GM21825 (cell line): ENCODE data around the gene STRN.
"Not testable (repeated sequence)": the region's sequence is repeated elsewhere in the genome, so short reads cannot be mapped to it uniquely, and the experiment has no call there.

Experiments used
- ATAC-seq: cut with Tn5 transposase; IDR thresholded peaks from one replicate; pipeline ENCODE4 v1.9.1; 2021; ENCODE audit warnings: mild to moderate bottlenecking, moderate library complexity; ENCODE audit not compliant: unreplicated experiment

Gene STRN

DNA sequence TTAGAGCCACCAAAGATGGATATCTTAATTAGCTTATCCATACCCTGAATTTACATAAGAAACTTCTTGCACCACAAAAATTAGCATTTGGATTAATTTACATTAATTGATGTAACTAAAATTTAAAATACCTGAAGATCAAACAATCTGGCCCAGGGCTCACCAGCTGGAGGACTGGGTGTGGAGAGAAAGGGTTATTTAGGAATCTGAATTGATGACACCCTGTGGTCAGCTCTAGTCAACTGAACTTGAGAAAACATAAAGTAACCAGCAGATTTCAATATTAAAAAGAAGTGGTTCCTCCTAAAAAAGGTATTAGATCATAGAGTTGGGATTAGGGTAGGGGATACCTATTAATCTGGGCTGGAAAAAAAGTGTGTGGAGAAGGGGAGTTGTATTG, 122.5 kb downstream of the STRN start:
- no peak for ATAC-seq

DNA sequence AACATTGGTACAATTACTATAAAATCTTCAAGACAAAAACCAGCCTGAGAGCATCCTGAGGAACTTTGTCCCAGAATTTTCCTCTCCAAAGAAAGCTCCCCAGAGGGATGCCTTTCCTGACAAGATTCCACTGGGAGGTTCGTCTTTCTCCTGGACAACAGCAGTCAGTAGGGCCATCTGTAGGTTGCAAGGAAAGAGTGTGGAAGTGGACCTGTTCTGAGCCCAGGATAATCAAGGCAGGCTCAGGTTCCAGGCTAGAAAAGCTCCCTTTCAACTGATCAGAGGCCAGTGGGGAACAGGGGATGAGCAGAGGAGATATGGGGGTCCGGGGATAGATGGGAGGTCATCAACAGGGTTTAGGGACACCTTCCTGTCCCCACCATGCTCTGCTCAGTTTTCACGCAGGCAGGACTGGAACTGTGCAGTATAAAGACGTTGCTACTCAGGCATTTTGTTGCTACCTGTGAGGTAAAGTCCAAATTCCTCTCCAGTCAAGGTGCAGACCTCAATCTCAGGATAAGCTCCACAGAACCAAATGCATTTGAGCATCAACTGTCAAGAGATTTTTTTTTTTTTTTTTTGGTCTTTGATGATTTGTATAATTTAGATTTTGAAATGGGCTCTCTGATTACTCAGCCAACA, 126.2 kb downstream of the STRN start:
- no peak for ATAC-seq

DNA sequence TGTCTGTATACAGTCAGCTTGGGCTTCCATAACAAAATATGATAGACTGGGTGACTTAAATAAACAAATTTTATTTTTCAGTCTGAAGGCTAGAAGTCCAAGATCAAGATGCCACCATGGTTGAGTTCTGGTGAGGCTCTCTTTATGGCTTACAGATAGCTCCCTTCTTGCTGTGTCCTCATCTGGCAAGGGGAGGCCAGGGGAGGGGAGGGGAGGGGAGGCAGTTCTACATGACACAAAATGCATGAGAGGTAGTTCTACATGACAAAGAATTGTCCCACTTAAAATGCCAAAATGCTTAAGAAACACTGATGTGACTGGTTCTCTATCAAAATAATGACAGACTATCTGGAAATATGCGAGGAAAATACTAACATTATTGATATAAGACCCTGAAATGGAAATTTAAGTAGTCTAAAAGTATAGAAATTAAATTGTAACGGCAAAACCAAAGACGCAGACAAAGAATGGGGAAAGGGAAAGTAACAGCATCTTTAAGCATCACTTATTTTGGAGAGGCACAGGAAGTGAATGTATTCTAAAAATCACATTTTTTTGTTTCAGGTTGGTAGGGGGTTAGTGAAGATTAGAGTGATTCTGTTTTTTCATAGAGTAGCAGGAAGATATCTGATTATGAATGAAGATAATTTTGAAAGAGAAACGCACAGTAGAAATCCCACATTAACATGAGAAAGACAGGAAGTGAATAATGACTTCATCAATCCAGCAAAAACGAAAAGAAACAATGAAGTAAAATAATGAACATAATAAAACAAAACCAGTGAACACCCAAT, 131.4 kb downstream of the STRN start:
- ATAC-seq: no peak

DNA sequence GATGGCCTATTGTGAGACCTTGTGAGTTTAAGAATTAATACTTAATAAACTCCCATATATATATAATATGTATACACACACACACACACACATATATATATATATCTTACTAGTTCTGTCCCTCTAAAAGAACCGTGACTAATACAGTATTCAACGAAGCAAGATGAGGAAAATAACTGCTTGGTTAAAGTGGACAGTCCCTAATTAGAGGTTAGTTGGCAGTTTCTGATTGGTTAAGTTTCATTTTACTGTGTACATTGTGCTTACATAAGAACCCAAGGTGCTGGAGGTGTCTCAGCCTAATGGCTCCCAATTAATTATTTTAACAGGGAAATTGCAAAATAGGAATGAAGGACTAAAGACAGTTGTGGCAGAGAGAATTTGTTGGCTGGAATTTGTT, 132.1 kb downstream of the STRN start:
- no peak for ATAC-seq

DNA sequence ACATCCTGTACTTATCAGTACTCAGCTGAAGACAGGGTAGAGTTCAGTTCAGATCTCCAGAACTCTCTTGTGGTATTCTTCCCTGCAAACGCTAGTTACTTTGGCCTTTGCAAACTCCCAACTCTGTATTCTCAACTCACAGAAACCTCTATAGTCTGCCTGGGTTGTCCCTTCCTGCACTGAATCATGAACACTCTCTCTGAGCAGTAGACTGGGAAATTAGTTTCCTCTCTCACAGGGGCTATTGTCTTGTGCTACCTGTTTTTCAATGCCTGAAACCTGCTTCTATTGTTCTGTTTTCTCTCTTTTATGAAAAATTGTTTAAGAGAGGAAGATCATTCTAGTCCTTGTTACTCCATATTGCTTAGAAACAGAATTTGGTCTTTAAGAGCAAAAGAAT, 135.2 kb downstream of the STRN start:
- no peak for ATAC-seq

DNA sequence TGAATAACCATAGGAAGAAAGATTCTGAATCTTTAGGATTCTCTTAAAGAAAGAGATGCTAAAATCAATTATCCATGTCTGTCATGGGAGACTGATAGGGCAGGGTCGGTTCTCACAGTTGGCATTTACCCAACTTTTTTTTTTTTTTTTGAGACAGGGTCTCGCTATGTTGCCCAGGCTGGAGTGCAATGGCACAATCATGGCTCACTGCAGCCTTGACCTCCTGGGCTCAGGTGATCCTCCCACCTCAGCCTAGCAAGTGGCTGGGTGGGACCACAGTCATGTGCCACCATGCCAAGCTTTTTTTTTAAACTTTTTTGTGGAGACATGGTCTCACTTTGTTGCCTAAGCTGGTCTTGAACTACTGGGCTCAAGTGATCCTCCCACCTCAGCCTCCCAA, 141.7 kb downstream of the STRN start:
- not testable (repeated sequence) for ATAC-seq

DNA sequence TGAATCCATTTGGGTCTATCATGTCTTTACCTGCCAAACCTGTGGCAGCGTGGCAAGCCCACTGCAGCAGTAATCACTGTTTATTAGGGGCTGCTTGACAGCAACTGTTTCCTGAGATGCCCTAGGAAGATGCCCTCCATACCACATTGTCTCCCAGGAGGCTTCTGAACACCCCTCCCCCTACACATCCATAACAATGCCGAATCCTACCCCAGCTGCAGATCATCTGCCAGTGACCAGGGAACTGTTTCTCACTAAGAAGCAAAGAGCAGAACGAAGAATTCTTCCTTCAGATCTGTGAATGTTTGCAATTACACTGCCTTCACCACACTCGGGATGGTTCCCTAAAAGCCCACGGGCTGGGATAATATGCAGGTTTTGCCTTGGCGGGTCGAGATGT, 142.1 kb downstream of the STRN start:
- ATAC-seq: no peak

DNA sequence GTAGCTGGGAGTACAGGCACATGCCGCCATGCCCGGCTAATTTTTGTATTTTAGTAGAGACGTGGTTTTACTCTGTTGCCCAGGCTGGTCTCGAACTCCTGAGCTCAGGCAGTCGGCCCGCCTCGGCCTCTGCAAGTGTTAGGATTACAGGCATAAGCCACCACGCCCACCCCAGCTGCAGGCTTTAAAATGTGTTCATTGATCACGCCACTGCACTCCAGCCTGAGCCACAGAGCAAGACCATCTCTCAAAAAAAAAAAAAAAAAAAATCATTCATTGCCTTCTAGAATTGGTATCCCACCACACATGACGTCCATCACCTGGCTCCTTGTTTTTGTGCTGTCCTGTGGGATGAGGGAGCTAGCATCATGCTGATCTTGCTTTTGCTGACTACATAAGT, 142.5 kb downstream of the STRN start:
- no peak for ATAC-seq

DNA sequence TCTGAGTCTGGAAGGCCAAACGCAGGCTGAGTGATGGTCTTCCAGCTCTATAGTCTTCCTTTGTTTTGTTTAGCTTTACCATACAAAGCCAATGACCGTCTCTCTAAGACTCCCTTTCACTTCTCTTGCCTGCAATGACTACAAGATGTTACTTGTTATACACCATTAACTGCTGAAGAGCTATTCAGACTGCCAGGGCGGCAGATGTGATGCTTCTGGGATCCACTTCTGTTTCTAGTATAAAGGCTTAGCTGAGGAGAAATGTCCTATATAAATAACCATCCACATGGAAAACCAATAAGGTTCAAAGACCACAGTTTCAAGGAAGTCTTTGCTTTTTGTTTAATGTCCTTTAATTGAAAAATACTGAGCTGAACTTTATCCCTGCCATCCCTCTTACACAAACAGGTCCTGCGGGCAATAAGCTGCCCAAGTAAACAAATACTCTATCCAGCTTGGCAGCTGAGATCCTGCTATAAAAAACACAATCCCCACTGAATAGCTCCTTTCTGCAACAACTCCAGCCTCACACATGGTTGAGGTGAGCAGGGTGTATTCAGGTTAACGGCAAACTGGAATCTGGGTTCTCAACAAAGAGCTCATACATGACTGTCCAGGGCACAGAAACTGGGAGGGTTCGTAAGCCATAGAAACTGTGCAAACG, 145.3 kb downstream of the STRN start:
- ATAC-seq: no peak

DNA sequence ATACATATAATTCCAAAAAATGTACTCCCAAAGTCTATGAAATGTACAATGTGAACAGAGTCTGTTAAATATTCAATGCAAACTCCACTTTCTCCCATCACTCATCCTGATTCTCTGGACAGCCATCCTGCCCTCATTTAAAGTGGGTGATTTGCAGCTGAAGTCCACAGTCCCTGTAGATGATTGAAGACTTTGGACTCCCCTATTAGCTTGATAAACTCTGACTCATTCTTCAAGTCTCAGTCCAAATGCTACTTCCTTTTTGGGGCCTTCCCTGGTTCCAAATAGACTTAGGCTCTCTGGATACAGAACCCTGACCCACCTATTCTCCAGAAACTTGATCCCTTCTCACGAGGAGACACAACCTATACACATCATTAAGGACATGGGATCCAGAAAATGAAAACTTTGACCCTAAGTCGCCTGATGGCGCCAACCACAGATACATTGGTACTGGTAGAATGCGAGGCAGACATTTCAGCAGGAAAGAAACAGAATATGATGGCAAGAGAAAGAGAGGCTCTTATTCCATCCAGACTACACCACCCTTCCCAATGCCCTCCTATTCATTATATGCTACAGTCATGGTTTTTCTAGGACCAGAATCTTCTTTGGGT, 147.1 kb downstream of the STRN start:
- no peak for ATAC-seq

DNA sequence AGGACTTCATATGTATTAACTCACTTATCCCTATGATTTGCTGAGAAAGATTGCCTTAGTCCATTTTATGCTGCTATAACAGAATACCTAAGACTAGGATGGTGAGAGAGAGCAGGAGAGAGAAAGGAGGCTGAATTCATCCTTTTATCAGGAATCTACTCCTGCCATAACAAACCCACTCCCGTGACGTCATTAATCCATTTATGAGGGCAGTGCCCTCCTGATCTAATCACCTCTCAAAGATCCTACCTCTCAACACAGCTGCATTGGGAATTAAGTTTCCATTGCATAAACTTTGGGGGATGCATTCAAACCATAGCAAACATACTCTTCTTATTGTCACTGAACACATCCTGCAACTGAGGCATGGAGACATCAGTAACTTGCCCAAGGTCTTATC, 147.8 kb downstream of the STRN start:
- no peak for ATAC-seq

DNA sequence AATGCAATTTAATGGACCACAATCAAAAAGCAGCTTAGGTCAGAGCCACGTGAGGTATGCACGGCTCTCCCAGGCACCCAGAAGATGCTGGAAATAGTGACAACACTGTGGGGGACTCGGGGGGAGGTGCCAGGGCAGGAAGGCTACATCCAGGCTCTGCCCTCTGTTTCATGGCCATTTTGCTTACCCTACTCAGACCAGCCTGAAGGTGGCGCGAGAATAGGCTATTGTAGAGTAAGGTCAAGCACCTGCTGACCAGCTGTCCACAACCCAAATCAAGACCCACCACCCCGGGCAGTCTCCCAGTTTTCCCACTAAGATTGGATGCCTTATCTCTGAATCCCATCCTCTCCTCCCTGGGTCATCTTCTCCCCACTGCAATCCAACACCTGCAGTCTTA, 154.1 kb downstream of the STRN start:
- no peak for ATAC-seq

DNA sequence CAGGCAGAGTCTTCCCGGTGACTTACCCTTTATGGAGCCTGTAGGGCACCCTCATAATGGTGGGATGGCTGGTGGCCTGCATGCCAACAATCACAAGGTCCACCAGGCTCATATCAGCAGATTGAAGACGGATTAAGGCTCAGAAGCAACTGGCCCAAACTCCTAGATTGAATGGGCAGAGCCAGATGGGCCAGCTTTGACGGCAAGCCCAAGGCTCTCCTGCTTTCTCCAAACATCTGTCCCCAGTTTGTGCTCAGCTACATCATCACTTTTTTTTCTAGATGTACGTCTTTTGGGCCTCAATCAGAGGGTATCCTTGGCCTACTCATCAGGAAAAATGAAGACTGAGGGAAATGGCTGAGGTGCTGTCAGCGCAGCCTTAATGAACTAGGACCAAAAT, 155.3 kb downstream of the STRN start:
- no peak for ATAC-seq

DNA sequence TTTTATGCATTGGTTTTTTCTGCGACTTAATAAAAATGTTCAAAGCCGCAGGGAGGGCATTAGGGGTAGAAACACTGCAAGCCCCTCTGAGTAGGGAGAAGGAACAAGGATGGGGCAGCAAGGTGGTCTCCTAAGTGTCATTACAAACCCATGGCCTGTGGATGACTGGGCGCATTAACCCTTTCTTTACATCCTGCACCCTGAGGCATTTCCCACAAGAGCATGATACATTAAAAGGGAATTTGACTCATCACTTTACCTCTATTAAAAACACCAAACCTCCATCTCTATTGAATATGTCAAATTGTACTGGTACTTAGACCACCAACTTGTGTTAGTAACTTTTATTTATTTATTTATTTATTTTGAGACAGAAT, 157.3 kb downstream of the STRN start:
- no peak for ATAC-seq

DNA sequence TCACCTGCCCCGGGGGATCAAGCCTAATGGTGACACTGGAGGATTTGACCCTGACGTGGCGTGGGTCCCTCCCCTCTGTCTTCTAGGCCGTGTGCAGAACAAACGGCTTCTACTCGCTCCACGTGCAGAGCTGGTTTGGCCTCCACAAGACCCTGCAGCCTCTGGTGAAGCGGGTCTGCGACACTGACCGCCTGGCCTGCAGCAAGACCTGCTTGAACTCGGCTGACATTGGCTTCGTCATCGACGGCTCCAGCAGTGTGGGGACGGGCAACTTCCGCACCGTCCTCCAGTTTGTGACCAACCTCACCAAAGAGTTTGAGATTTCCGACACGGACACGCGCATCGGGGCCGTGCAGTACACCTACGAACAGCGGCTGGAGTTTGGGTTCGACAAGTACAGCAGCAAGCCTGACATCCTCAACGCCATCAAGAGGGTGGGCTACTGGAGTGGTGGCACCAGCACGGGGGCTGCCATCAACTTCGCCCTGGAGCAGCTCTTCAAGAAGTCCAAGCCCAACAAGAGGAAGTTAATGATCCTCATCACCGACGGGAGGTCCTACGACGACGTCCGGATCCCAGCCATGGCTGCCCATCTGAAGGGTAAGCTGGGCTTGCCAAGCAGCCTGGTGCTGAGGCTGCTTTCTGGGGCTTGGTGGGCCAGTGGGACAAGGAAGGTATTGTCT, 157.8 kb downstream of the STRN start:
- no peak for ATAC-seq

DNA sequence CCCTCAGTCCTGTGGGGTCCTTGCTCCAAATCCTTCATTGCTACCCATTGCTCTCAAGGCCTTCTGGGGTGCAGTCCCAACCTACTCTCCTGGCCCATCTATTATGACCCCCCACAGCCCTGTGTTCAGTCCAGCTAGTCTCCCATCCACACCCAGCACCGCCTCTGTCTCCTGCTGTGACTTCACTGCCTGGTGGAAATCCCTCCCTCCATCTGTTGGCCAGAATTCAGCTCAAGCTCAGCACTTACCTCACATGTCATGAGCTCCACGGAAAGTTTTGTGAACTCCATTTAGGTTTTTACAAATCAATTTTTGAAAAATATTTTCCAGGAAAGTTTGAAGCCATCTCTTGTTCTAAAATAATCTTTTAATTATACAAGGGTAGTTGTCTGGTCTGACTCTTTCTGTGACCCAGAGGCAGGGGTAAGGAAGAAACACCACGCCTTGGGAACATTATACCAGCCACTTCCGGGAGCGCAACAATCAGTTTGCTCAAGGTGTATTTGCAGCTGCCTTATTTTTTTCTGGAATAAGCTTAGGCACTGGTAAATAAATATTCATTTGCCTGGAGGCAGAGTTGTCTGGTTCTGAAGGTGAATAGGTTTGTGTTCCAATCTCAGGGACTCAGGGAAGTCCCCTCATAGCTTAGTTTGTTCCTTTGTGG, 159.0 kb downstream of the STRN start:
- no peak for ATAC-seq

DNA sequence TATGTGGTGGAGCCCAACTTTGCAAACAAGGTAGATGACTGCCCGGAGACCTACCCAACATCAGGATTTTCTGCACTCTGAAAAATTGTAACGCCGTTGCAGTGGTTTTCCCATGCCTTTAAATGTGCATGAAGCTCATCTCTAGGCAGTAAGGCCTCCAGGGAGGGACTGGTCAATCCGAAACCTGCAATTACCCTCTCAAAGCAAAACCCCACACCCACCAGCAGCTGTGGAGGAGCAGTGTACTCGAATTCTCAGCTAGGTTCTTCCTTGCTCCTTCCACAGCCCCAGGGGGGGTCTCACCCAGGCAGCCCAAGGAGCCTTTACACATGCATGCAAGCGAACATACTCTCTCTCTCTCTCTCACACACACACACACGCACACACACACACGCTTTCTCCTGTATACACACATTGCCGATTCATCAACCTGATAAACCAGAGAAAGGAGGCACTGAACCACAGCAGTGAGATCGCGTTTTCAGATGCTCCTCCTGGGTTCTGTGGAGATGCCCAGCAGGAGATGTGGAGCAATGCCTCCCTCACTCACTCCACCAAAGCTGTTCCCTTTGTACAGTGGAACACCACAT, 160.6 kb downstream of the STRN start:
- no peak for ATAC-seq

DNA sequence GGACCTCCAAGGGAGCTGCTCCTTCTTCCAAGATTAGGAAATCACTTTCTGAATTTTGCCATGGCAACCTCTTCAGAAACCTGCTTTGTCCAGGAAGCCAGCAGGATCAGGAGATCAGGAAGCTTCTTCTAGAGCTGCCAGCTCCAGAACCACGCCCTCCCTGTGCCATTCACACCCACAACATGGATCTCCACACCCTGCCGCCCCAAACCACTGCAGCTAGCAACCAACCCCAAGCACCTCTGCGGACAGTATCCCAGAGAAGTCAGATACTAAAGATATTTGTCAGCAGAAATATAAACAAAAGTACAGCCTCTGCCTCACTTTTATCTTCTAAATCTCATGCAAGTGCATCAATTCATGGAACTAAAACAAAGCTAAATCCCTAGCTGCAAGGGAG, 163.4 kb downstream of the STRN start:
- no peak for ATAC-seq

DNA sequence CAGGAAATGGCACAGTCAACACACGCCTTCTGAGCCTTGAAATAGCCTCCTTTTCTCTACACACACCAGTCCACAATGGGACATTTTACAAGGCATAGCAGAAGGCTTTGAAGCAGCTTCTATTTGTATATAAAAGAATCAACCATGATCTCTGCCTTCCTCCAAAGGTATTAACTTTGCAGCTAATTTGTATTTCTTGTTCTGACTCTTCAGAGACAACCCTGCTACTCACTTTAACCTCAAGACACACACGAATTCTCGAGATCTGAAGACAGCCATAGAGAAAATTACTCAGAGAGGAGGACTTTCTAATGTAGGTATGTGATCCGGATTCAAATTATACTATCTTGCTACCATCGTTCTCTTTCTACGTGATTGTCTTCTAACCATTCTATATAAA, 165.2 kb downstream of the STRN start:
- ATAC-seq: no peak

DNA sequence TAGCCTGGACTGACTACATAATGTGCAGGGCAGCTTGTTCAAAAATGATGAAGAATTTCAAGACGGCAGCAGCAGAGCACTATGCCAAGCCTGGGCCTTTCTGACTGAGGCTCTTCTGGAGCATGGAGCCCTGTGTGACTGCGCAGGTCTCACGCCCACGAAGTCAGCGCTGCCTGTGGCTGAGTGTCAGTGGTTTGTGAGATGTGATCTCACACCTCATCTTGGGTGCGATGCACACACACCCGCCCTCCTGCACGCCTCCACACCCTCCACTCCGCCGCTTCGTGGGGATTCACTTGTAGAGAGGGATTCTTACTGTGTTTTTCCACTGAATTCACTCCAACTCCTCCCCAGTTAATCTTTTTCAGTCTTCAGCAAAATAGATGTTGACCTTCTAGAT, 166.0 kb downstream of the STRN start:
- ATAC-seq: no peak
